HG02885 (cell line): ENCODE results near the gene RRP8.

ENCODE experiments used
- ATAC-seq: cut with Tn5 transposase; IDR thresholded peaks from one replicate; pipeline ENCODE4 v1.9.1; 2021; ENCODE audit warnings: mild to moderate bottlenecking; ENCODE audit not compliant: unreplicated experiment, poor library complexity

RRP8 gene

GRCh38 chr11:6574816-6575715 is 28.4 kb downstream of the RRP8 start:
- ATAC-seq, result no peak

GRCh38 chr11:6572215-6572614 is 31.2 kb downstream of the RRP8 start:
- no peak for ATAC-seq

- no peak for ATAC-seq
Observed at GRCh38 chr11:6571434-6572008, 31.9 kb downstream of the RRP8 start.

- no peak for ATAC-seq
Observed at GRCh38 chr11:6570691-6571427, 32.6 kb downstream of the RRP8 start.

- no peak for ATAC-seq
Observed at GRCh38 chr11:6569706-6570105, 33.7 kb downstream of the RRP8 start.

- no peak for ATAC-seq
Observed at GRCh38 chr11:6568191-6568918, 35.1 kb downstream of the RRP8 start.

GRCh38 chr11:6567371-6567745 is 36.1 kb downstream of the RRP8 start:
- no peak for ATAC-seq

GRCh38 chr11:6566704-6567370 is 36.6 kb downstream of the RRP8 start:
- ATAC-seq, result no peak

- ATAC-seq, result no peak
Observed at GRCh38 chr11:6565988-6566703, 37.3 kb downstream of the RRP8 start.

GRCh38 chr11:6565325-6565724 is 38.1 kb downstream of the RRP8 start:
- ATAC-seq, result no peak

- no peak for ATAC-seq
Observed at GRCh38 chr11:6563667-6564066, 39.7 kb downstream of the RRP8 start.

- no peak for ATAC-seq
Observed at GRCh38 chr11:6563121-6563619, 40.2 kb downstream of the RRP8 start.

GRCh38 chr11:6561288-6561687 is 42.1 kb downstream of the RRP8 start:
- ATAC-seq, result no peak

- ATAC-seq, result no peak
Observed at GRCh38 chr11:6559369-6559768, 44.0 kb downstream of the RRP8 start.

GRCh38 chr11:6557761-6558674 is 45.4 kb downstream of the RRP8 start:
- ATAC-seq, result no peak

- ATAC-seq, result no peak
Observed at GRCh38 chr11:6557063-6557462, 46.4 kb downstream of the RRP8 start.

- ATAC-seq, result no peak
Observed at GRCh38 chr11:6556139-6556949, 47.1 kb downstream of the RRP8 start.
